Central memory CD8-positive, alpha-beta T cell (primary cell): ENCODE data around the gene DCUN1D2.
"Not testable (repeated sequence)": the region's sequence is repeated elsewhere in the genome, so short reads cannot be mapped to it uniquely, and the experiment has no call there.

Source experiments
- ATAC-seq: fragments of 150-1000 bp; cut with Tn5 transposase; replicated peaks from 2 replicates; pipeline ENCODE4 v1.10.0; 2022; ENCODE audit warnings: mild to moderate bottlenecking, moderate FRiP score, moderate number of reproducible peaks; ENCODE audit not compliant: poor library complexity, severe bottlenecking; ENCODE audit errors: extremely low read depth
- DNase-seq, 2 donors: peaks; one replicate each; pipeline ENCODE4 v3.0.0; 2021; ENCODE audit warnings: low spot score in 2 of 2
- H3K27ac Mint-ChIP-seq: one replicate; pipeline ENCODE4 v1.8.0; 2022; ENCODE audit warnings: low read depth, mild to moderate bottlenecking, moderate library complexity, mixed read lengths
- H3K27me3 Mint-ChIP-seq: one replicate; pipeline ENCODE4 v1.8.0; 2022; ENCODE audit warnings: mixed read lengths
- H3K36me3 Mint-ChIP-seq: one replicate; pipeline ENCODE4 v1.8.0; 2022; ENCODE audit warnings: mild to moderate bottlenecking, moderate library complexity, mixed read lengths; ENCODE audit not compliant: insufficient read depth
- H3K4me1 Mint-ChIP-seq: one replicate; pipeline ENCODE4 v1.8.0; 2022; ENCODE audit warnings: mixed read lengths
- H3K4me3 Mint-ChIP-seq: one replicate; pipeline ENCODE4 v1.8.0; 2022; ENCODE audit warnings: mild to moderate bottlenecking, moderate library complexity, mixed read lengths
- H3K9me3 Mint-ChIP-seq: one replicate; pipeline ENCODE4 v1.8.0; 2022; ENCODE audit warnings: mixed read lengths

The DCUN1D2 gene

DNA sequence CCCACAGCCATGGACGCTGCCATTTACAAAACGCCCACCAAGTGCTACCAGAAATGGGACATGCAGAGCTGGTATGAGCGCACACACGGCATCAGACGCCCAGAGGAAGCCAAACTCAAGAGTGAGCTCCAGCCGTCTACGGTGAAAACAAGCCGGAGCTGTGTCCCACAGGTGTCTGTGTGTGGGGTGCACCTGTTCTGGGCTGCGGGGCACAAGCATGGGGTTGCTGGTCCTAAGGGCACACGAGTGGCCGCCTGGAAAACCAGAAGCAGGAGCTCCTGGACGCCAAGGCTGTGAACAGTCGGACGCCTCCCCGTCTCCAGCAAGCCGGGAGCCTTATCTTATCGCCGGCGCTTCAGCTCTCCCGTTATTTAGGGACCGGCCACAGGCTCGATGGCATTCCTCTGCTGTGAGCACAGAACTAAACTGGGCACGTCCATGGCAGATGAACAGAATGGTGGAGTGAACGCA, 38.5 kb downstream of the DCUN1D2 start:
- Mint-ChIP-seq H3K36me3 (peaks cover 2% of the 10 kb centered on the region), H3K4me1 (no peaks in the 10 kb centered on the region), H3K9me3 (no peaks in the 10 kb centered on the region), H3K27me3 (no peaks in the 10 kb centered on the region), H3K4me3 (no peak overlapping the region), H3K27ac (no peak overlapping the region)
- DNase-seq (no peak), ATAC-seq (no peak)

GRCh38 chr13:113450861-113451620, 39.5 kb downstream of the DCUN1D2 start:
- not testable (repeated sequence) for ATAC-seq, H3K27me3 Mint-ChIP-seq, DNase-seq, H3K4me3 Mint-ChIP-seq, H3K9me3 Mint-ChIP-seq, H3K36me3 Mint-ChIP-seq, H3K4me1 Mint-ChIP-seq, H3K27ac Mint-ChIP-seq

DNA sequence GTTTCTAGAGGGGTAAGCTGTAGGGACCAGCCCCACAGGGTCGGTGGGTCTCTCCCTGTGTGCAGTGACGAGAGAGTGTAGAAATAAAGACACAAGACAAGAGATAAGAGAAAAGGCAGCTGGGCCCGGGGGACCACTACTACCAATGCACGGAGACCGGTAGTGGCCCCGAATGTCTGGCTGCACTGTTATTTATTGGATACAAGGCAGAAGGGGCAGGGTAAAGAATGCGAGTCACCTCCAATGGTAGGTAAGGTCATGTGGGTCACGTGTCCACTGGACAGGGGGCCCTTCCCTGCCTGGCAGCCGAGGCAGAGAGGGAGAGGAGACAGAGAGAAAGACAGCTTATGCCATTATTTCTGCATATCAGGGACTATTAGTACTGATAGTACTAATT, 40.2 kb downstream of the DCUN1D2 start:
- not testable (repeated sequence) for H3K4me3 Mint-ChIP-seq, DNase-seq, H3K4me1 Mint-ChIP-seq, H3K27ac Mint-ChIP-seq, H3K27me3 Mint-ChIP-seq, ATAC-seq, H3K9me3 Mint-ChIP-seq, H3K36me3 Mint-ChIP-seq

- DNase-seq (no peak), ATAC-seq (no peak)
- H3K4me1 Mint-ChIP-seq = no peaks in the 10 kb centered on the region
- H3K9me3 Mint-ChIP-seq = no peaks in the 10 kb centered on the region
- no peaks in the 10 kb centered on the region for H3K27me3 Mint-ChIP-seq
- peak overlapping the region; percentile 67 for H3K4me3 Mint-ChIP-seq
- H3K36me3 Mint-ChIP-seq = peaks cover 2% of the 10 kb centered on the region
- peak overlapping the region; percentile 68 for H3K27ac Mint-ChIP-seq
Observed at GRCh38 chr13:113449693-113450347, 40.7 kb downstream of the DCUN1D2 start.

DNA sequence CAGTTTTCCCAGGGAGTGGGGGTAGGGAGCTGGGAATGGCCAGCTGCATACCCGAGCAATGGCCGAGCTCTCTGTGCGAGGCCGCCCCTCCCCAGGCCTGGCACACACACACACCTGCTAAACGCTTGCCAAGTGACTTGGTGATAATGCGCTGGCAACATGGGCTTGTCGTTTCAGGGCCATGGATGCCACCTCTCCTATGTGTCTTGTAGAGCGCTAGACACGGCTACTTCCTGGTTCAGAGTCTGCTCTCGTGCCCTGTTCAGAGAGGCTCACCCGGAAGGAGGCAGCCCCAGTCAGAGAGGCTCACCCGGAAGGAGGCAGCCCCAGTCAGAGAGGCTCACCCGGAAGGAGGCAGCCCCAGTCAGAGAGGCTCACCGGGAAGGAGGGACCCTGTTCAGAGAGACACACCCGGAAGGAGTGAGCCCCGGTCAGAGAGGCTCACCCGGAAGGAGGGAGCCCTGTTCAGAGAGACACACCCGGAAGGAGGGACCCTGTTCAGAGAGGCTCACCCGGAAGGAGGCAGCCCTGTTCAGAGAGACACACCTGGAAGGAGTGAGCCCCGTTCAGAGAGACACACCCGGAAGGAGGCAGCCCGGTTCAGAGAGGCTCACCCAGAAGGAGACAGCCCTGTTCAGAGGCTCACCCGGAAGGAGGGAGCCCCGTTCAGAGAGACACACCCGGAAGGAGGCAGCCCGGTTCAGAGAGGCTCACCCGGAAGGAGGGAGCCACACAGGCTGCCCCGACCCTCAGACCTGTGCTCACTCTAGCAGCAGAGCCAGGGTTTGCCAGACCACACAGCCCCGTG, 41.4 kb downstream of the DCUN1D2 start:
- peak overlapping the region; percentile 68 for H3K27ac Mint-ChIP-seq
- H3K36me3 Mint-ChIP-seq = peaks cover 2% of the 10 kb centered on the region
- ATAC-seq = peak; percentile 79
- no peaks in the 10 kb centered on the region for H3K4me1 Mint-ChIP-seq
- H3K27me3 Mint-ChIP-seq = no peaks in the 10 kb centered on the region
- peak in 1 of 2 donors; percentile 48 for DNase-seq
- no peaks in the 10 kb centered on the region for H3K9me3 Mint-ChIP-seq
- peak overlapping the region; percentile 67 for H3K4me3 Mint-ChIP-seq

- ATAC-seq = no peak
- Mint-ChIP-seq H3K4me1 (no peaks in the 10 kb centered on the region), H3K27ac (peak overlapping the region; percentile 68), H3K9me3 (no peaks in the 10 kb centered on the region), H3K27me3 (no peaks in the 10 kb centered on the region), H3K36me3 (peaks cover 2% of the 10 kb centered on the region), H3K4me3 (peak overlapping the region; percentile 67)
- DNase-seq = no peak
Observed at GRCh38 chr13:113448545-113448884, 42.0 kb downstream of the DCUN1D2 start.

GRCh38 chr13:113447596-113447995, 42.9 kb downstream of the DCUN1D2 start:
- DNase-seq (no peak), ATAC-seq (no peak)
- Mint-ChIP-seq H3K4me3 (no peak overlapping the region), H3K4me1 (no peaks in the 10 kb centered on the region), H3K27me3 (no peaks in the 10 kb centered on the region), H3K27ac (no peak overlapping the region), H3K36me3 (peaks cover 2% of the 10 kb centered on the region), H3K9me3 (no peaks in the 10 kb centered on the region)

DNA sequence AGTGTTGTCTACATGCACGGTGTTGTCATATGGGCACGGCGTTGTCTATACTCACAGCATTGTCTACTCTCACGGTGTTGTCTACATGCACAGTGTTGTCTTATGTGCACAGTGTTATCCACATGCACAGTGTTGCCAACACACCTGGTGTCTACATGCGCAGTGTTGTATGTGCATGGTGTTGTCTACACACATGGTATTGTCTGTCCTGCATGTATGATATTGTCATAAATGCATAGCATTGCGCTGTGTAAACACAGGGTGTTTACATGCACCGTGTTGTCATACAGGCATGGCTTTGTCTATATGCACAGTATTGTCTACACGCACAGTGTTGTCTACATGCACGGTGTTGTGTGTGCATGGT, 44.0 kb downstream of the DCUN1D2 start:
- no peaks in the 10 kb centered on the region for H3K4me1 Mint-ChIP-seq
- no peak for DNase-seq
- H3K27me3 Mint-ChIP-seq = no peaks in the 10 kb centered on the region
- H3K9me3 Mint-ChIP-seq = no peaks in the 10 kb centered on the region
- no peaks in the 10 kb centered on the region for H3K36me3 Mint-ChIP-seq
- H3K4me3 Mint-ChIP-seq = no peak overlapping the region
- H3K27ac Mint-ChIP-seq = no peak overlapping the region
- ATAC-seq = no peak

DNA sequence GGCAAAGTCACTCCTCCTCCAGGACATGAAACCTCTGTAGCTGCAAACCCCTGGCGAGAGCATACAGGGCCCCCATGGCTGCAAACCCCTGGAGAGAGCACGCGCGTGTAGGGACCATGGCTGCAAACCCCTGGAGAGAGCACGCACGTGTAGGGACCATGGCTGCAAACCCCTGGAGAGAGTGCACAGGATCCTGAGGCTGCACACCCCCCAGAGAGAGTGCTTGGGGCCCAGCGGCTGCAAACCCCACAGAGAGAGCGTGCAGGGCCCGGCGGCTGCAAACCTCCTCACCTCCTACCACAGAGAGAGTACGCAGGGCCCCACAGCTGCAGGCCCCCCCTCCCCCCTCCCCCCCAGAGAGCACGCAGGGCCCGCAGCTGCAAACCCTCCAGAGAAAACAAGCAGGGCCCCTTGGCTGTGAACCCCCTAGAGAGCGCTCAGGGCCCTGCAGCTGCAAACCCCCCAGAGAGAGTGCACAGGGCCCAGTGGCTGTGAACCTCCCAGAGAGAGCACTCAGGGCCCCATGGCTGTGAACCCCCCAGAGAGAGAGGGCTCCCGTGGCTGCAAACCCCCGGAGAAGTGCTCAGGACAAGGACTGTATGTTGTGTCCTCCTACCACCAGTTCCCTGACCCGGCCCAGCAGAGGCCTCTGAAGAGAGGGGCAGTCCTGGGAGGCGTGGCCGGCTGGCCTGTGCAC, 44.6 kb downstream of the DCUN1D2 start:
- H3K4me3 Mint-ChIP-seq = no peak overlapping the region
- no peaks in the 10 kb centered on the region for H3K9me3 Mint-ChIP-seq
- no peaks in the 10 kb centered on the region for H3K27me3 Mint-ChIP-seq
- no peak overlapping the region for H3K27ac Mint-ChIP-seq
- no peaks in the 10 kb centered on the region for H3K36me3 Mint-ChIP-seq
- no peak for DNase-seq
- no peak for ATAC-seq
- H3K4me1 Mint-ChIP-seq = no peaks in the 10 kb centered on the region

- DNase-seq (no peak), ATAC-seq (no peak)
- H3K4me1 Mint-ChIP-seq = no peaks in the 10 kb centered on the region
- no peaks in the 10 kb centered on the region for H3K9me3 Mint-ChIP-seq
- no peak overlapping the region for H3K4me3 Mint-ChIP-seq
- no peaks in the 10 kb centered on the region for H3K36me3 Mint-ChIP-seq
- no peak overlapping the region for H3K27ac Mint-ChIP-seq
- no peaks in the 10 kb centered on the region for H3K27me3 Mint-ChIP-seq
Observed at GRCh38 chr13:113443991-113444390, 46.5 kb downstream of the DCUN1D2 start.

GRCh38 chr13:113442985-113443362, 47.5 kb downstream of the DCUN1D2 start:
- DNase-seq (no peak), ATAC-seq (no peak)
- Mint-ChIP-seq H3K36me3 (no peaks in the 10 kb centered on the region), H3K4me1 (no peaks in the 10 kb centered on the region), H3K9me3 (no peaks in the 10 kb centered on the region), H3K27ac (no peak overlapping the region), H3K4me3 (no peak overlapping the region), H3K27me3 (no peaks in the 10 kb centered on the region)

DNA sequence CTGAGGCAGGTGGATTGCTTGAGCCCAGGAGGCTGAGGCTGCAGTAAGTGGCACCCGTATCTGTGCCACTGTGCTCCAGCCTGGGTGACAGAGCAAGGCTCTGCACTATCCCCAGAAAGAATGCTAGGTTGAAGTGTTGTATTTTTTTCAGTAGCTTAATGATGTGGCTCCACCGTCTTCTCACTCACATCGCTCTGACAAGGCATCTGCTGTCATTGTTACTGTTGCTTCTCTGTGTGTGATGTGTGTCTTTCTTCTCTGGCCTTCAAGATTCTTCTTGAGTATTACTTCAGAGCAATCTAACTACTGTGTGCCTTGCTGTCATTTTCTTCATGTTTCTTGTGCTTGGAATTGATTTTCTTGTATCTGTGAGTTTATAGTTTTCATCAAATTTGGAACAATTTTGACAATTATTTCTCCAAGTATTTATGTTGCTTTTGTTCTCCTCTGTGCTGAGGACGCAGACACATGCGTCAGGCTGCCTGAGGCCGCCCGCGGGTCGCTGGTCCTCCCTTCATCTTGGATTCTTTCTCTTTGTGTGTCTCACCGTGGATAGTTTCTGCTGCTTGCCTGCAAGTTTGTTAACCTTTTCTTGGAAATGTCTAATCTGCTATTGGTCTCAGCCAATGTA, 48.0 kb downstream of the DCUN1D2 start:
- Mint-ChIP-seq H3K27ac (no peak overlapping the region), H3K27me3 (no peaks in the 10 kb centered on the region), H3K4me1 (no peaks in the 10 kb centered on the region), H3K36me3 (no peaks in the 10 kb centered on the region), H3K9me3 (no peaks in the 10 kb centered on the region), H3K4me3 (no peak overlapping the region)
- ATAC-seq (no peak), DNase-seq (no peak)
